NCI-H1092 (cell line): ENCODE measurements around the gene GTPBP2.
A peak's percentile ranks its signal among the peaks of the same experiment; 100 is the strongest.
"Not testable (repeated sequence)": the region's sequence is repeated elsewhere in the genome, so short reads cannot be mapped to it uniquely, and the experiment has no call there.

Source experiments
- DNase-seq: peaks from one replicate; lab custom pipeline; 2025; lab: John Stamatoyannopoulos, UW

GTPBP2 gene

GRCh38 chr6:43623880-43624785 is 4.9 kb downstream of the GTPBP2 start:
- DNase-seq = no peak

DNA sequence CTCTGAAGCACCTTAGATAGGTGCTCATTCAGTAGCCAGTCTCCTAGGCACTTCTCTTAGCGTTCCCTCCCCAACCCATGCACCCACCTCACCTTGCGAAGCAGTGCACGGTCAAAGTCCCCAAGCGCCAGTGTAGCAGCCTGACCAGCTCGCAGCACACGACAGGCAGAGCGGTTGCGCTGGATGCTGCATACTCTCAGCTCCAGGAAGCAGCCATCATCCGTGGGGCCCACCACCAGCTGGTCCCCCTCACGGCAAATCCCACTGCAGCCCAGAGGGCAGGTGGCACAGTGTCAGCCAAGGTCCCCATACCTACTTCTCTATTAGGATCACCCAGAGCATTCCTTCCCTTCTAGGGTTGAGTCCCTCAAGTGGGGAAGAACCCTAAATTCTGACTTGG is 6.5 kb downstream of the GTPBP2 start:
- DNase-seq = no peak

DNA sequence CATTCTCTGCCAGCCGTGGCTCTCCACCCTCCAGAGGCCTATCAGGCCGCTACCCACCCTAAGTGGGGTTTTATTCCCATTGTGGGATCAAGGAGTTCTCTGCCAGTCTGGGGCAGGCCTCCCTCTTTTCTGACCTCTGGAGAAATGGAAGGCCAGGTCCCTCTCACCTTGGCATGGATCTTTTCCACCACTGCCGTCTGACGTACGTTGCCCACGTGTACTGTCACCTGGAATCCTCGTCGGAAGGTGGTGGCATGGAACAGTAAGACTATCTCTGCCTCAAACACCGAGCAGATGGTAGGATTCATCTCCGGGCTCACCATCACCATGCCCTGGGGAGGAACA is 7.3 kb downstream of the GTPBP2 start:
- DNase-seq = no peak

DNA sequence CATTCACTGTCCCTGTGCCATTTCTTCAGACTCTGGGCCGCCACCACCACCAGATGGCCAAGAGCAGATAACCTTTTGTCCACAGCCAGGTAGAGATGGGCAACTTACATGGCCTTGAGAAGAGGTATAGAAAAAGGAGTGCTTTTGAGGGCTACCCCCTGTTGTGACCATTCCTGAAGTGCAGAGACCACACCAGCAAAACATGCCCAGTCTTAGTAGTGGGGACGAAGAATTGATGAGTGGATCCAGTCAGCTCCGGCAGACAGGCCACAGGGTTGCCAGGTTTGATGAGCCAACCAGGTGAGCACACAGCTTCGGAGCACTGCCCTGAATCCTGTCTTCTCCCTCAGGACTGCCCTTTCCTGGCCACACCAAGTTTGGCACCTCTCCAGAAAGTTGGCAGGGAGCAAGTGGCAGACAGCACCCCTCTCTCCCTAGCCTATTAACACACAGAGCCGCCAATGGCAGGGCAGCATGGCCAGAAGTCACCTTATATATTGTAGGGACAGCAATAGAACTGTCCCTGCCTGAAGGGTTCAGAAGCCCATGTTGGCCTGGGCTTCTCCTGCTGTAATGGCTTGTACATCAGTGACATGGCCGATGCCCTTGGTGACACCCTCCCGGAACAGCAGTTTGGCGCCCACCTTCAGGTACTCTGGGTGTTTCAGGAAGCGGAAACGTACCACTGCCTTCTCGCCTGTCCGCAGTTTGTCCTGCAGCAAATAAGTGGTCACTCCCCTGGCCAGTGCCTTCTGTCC is 7.8 kb downstream of the GTPBP2 start:
- no peak for DNase-seq

DNA sequence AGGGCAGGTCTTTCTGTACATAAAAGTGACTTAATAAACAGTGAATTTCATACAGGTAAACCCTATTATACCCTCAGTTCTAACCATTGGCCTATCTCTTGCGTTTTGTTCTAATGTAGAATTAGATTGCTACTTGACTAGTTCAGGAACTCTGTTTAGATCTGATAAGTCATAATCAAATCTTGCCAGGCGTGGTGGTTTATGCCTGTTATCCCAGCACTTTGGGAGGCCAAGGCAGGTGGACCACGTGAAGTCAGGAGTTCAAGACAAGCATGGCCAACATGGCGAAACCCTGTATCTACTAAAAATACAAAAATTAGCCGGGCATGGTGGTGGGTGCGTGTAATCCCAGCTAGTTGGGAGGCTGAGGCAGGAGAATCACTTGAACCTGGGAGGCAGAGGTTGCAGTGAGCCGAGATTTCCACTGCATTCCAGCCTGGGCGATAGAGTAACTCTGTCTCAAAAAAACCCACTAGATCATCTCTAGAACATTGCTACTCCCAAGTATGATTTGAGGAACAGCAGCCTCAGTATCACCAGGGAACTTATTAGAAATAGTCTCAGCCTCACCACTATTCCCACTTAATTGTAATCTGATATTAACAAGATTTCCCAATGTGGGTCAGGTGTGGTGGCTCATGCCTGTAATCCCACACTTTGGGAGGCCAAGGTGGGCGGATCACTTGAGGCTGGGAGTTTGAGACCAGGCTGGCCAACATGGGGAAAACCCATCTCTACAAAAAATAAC is 12.2 kb downstream of the GTPBP2 start:
- DNase-seq = no peak

- no peak for DNase-seq
Measured at GRCh38 chr6:43614396-43614730, 14.7 kb downstream of the GTPBP2 start.

DNA sequence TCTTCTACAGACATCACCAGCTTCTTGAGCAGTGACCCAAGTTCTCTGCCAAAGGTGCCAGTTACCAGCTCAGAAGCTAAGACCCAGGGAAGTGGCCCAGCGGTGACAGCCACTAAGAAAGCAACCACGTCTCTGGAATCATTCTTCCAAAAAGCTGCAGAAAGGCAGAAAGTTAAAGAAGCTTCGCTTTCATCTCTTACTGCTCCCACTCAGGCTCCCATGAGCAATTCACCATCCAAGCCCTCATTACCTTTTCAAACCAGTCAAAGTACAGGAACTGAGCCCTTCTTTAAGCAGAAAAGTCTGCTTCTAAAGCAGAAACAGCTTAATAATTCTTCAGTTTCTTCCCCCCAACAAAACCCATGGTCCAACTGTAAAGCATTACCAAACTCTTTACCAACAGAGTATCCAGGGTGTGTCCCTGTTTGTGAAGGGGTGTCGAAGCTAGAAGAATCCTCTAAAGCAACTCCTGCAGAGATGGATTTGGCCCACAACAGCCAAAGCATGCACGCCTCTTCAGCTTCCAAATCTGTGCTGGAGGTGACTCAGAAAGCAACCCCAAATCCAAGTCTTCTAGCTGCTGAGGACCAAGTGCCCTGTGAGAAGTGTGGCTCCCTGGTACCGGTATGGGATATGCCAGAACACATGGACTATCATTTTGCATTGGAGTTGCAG is 15.2 kb downstream of the GTPBP2 start:
- DNase-seq = no peak

GRCh38 chr6:43610431-43610830 is 18.6 kb downstream of the GTPBP2 start:
- DNase-seq = no peak

DNA sequence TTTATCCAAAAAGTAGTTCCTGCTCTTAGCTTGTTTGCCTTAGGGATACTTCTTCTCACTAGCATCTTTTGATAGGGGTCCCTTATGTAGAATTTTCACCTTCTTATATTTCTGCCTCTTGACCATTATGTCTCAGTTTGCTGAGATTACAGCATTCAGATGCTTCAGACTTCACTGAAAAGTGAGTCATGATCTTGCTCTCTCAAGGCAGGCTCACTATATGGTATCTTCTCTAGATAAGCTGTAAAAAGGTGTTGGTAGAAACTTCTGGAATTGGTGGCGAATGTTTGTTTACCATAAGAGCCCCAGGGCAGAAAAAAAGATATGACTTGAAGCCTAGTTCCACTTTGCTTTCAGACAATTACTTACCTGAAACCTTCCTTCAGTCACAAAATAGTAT is 19.7 kb downstream of the GTPBP2 start:
- no peak for DNase-seq

- no peak for DNase-seq
Measured at GRCh38 chr6:43608807-43609206, 20.3 kb downstream of the GTPBP2 start.

DNA sequence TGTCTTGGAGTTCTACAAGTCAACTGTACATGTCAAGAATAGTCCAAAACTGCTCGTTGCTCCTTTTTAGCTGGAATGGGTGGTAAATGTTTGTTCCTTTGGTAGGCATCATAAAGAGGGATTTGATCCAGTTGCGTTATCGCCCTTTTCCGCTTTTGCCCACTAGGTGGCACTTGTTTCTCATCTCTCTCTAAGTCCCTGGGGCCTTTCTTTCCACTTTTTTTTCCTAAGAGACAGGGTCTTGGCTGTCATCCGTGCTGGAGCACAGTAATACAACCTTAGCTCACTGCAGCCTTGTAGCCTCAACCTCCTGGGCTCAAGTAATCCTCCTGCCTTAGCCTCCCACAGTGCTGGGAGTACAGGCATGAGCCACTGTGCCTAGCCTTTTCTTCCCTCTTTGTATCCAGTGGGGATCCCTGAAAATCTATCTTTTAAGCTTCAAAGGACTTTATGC is 20.7 kb downstream of the GTPBP2 start:
- DNase-seq = peak; percentile 34

DNA sequence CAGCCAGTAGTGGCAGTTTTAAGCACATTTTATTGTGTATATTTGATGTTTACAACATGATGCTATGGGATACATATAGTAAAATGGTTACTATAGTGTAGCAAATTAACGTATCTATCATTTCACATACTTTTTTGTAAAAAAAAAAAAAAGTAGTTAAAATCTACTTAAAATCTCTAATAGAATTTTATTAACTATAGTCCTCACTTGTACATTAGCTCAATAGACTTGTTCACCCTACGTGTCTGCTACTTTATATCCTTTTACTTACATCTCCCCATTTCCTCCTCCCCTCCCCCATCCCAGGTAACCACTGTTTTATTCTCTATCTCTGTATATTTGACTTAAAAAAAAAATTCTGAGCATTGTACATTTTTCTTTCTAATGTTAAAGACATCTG is 23.0 kb downstream of the GTPBP2 start:
- no peak for DNase-seq

DNA sequence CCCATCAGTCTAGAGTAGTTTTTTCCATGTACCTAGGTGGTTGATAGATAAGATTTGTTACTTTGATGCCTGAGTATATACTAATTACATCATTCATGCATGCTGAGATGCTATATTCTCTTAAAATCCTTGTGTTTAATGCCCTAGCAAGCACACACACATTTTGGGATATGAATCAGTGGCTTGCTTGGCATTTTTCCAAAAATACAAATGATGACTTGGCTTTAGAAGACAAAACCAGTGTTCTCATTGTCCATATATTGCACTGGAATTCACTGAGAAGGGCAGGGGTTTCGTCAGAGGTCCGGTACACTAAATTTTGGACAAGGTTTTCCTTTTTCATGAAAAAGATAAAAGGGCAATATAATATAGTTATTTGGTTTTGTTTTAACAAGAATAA is 24.9 kb downstream of the GTPBP2 start:
- no peak for DNase-seq

DNA sequence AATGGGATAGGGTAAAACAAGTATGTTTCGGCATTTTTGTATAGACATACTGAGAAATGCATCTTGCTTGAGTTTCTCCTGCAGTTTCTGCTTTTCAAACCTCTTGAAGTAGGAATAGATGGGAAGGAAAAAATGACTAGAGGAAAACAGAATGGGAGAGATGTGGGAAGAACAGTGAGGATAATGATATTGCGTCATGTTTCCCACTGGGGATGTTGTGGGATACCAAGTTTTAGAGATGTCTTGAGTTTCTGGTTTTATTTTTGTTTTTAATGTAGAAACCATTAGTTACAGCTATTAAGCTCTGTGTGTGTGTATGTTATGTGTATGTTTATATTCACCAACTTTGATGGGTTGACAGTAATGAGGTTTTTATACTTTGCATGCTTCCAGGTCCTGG is 28.5 kb downstream of the GTPBP2 start:
- DNase-seq = no peak

- no peak for DNase-seq
Measured at GRCh38 chr6:43593938-43594337, 35.1 kb downstream of the GTPBP2 start.

GRCh38 chr6:43589564-43589963 is 39.5 kb downstream of the GTPBP2 start:
- DNase-seq = not testable (repeated sequence)

DNA sequence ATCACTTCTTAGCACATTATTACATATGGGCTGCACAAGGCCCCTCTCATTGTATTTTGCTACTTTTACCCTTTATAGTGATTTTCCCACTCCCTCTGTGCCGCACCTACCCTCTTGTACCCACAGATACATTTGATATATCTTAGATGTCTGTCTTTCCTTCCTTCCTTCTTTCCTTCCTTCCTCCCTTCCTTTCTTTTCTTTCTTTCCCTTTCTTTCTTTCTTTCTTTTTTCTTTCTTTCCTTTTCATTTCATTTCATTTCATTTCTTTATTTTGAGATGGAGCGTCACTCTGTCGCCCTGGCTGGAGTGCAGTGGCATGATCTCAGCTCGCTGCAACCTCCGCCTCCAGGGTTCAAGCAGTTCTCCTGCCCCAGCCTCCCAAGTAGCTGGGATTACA is 40.9 kb downstream of the GTPBP2 start:
- DNase-seq = no peak

DNA sequence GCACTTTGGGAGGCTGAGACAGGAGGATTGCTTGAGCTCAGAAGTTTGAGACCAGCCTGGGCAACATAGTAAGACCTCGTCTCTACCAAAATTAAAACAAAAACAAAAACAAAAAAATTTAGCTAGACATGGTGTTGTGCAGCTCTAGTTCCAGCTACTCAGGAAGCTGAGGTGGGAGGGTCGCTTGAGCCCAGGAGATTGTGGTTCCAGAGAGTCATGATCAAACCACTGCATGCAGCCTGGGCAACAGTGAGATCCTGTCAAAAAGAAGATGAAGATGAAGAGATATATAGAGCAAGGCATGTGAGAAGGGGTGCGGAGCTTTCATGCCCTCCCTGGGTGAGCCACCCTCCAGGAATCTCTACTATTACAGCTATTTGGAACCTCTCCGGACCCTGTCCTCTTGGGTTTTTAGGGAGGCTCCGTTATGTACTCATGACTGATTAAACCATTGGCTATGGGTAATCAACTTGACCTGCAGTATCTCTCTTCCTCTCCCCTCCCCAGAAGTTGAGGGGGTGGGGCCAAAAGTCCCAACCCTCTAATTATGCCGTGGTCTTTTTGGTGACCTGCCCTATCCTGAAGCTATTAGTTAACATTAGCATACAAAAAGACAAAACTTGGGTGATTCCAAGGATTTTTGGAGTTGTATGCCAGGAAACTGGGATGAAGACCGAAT is 44.0 kb downstream of the GTPBP2 start:
- no peak for DNase-seq

DNA sequence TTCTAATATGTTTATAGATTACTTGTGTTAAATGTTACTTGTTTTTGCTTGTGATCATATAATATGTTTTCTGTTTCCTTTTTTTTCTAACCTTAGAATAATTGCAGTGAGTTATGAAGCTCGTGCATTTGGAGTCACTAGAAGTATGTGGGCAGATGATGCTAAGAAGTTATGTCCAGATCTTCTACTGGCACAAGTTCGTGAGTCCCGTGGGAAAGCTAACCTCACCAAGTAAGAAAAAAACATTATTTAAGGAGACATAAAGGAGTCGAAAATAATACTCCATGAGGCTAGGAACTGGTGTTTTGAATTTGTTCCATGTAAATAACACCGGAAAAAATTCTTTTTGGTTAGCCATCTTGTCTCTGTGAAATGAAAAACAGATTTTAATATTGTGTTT is 46.2 kb downstream of the GTPBP2 start:
- no peak for DNase-seq

DNA sequence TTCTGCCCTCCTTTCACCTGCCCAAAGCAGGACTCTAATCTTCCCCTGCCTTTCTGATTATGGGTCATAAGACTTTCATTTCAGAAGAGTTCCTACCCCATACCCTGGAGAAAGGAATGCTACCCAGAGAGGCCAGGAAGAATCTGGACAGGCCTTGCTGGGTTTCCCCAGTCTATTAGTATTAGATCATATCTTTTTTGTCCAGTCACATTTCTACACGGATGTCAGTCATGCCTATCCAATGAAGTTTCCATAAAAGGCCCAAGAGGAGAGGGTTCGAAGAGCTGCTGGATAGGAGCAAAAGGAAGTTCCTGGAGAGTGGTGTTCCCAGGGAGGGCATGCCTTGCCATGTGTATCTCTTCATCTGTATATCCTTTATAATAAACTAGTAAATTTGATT is 49.9 kb downstream of the GTPBP2 start:
- no peak for DNase-seq

DNA sequence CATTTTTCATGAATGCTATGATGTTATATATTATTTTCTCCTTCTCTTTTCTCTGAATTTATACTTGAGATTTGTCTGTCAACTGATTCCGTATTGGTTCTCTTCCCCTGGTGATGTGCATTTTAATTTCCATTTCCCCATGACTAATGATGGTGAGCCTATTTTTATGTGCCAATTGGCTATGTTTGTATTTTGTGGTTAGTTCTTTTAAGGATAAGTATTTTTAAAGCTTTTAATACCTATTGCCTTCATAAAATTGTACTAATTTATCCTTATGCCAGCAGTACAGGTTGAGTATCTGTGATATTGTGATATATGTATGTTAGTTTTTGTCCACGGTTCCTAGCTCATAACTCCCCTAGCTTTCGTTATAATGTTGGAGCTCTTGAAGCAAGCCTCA is 50.3 kb downstream of the GTPBP2 start:
- DNase-seq = no peak
